ENCODE measurements around the gene AGAP1. TPM values are rescaled to one million over a fixed set of nuclear protein-coding genes. Genes with fewer than 3 reads are reported as not detected.

The AGAP1 gene
- total RNA-seq, 1 donor from 2014 or later, result 18.3 TPM

DNA sequence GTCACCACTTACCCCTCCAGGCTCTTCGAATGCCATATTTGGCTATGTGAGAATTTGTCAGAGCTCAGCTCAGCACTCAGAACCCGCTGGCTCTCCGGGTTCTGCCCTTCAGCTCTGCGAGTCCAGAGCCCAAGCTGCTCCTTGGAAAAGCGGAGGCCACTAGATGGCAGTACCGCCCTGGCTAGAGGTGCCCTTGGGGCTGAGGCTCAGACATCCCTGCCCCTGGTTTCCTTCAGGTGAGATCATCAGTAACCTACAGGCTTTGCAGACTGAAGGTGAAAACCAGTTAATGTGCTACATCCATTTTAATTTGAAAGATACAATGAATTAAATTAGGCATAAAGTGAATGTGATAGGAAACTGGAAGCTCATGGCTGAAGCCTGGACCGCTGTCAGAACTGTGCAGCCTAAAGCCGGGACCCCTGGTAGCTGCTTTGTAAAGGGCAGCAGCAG, 285.6 kb downstream of the AGAP1 start:
- Histone ChIP-seq H3K36me3 (ENCODE audit: control insufficient read depth in 3 of 3, insufficient read depth in 3 of 3, low read length in 3 of 3) (peaks cover 0 to 8% (median 5%) of the 10 kb centered on the region in 3 donors), H3K4me1 (ENCODE audit: control insufficient read depth in 3 of 3, insufficient read depth in 3 of 3, low read length in 3 of 3) (no peaks in the 10 kb centered on the region), H3K9me3 (ENCODE audit: control insufficient read depth in 3 of 3, low read length in 3 of 3) (no peaks in the 10 kb centered on the region)

DNA sequence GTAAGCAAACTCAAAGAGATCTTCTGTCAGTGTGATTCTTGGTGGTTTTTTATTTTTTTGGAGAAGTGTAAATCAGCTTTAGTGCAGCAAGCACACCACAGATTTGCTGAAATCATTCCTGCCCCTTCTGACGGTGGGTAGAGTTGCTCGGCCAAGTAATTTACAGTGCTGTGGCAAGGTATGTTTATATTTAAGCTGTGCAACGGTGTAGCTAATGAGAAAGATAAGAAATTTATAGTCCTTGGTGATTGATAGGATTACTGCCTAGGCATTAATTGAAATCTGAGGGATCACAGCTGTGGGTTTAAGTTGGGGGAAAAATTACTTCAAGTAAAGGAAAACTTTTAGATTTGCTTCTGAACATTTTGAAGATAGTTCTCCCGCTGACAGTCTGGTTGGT, 286.6 kb downstream of the AGAP1 start:
- no peaks in the 10 kb centered on the region for H3K9me3 ChIP-seq (ENCODE audit: control insufficient read depth in 3 of 3, low read length in 3 of 3)
- H3K36me3 ChIP-seq (ENCODE audit: control insufficient read depth in 3 of 3, insufficient read depth in 3 of 3, low read length in 3 of 3), result peaks cover 0 to 5% (median 5%) of the 10 kb centered on the region in 3 donors
- H3K4me3 ChIP-seq (ENCODE audit: low read length in 3 of 3), result no peak overlapping the region
- no peak overlapping the region for H3K9ac ChIP-seq (ENCODE audit: low read depth in 1 of 3, low read length in 3 of 3)
- no peaks in the 10 kb centered on the region for H3K27me3 ChIP-seq (ENCODE audit: control insufficient read depth in 3 of 3, insufficient read depth in 3 of 3, low read length in 3 of 3)
- H3K4me1 ChIP-seq (ENCODE audit: control insufficient read depth in 3 of 3, insufficient read depth in 3 of 3, low read length in 3 of 3), result no peaks in the 10 kb centered on the region
- H3K27ac ChIP-seq (ENCODE audit: low read depth, low read length), result no peak overlapping the region

More for the DNA sequence above, 285.6 kb downstream of the AGAP1 start:
- H3K27ac ChIP-seq (ENCODE audit: low read depth, low read length), result no peak overlapping the region
- no peaks in the 10 kb centered on the region for H3K27me3 ChIP-seq (ENCODE audit: control insufficient read depth in 3 of 3, insufficient read depth in 3 of 3, low read length in 3 of 3)
- no peak overlapping the region for H3K9ac ChIP-seq (ENCODE audit: low read depth in 1 of 3, low read length in 3 of 3)
- no peak overlapping the region for H3K4me3 ChIP-seq (ENCODE audit: low read length in 3 of 3)

DNA sequence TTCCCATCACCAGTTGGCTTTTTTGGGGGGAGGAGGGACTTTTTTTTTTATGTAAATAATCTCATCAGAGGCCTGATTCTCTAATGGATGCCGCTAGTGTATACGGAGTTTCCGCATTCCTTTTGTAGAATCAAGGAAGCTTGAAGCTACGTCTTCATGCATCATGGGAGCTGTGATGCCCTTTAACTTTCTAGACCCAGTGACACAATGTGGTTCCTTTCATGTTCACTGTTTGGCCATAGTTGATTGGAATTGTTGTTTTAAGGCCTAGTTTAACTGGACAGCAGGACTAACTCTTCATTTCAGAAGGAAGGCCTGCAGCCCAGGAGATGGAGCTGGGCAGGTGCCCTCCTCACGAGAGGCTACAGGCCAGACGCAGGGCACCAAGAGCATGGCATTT, 287.9 kb downstream of the AGAP1 start:
- H3K9me3 ChIP-seq (ENCODE audit: control insufficient read depth in 3 of 3, low read length in 3 of 3), result no peaks in the 10 kb centered on the region
- no peaks in the 10 kb centered on the region for H3K4me1 ChIP-seq (ENCODE audit: control insufficient read depth in 3 of 3, insufficient read depth in 3 of 3, low read length in 3 of 3)
- no peak overlapping the region for H3K9ac ChIP-seq (ENCODE audit: low read depth in 1 of 3, low read length in 3 of 3)
- H3K27ac ChIP-seq (ENCODE audit: low read depth, low read length), result no peak overlapping the region
- peaks cover 0 to 7% (median 5%) of the 10 kb centered on the region in 3 donors for H3K36me3 ChIP-seq (ENCODE audit: control insufficient read depth in 3 of 3, insufficient read depth in 3 of 3, low read length in 3 of 3)
- no peaks in the 10 kb centered on the region for H3K27me3 ChIP-seq (ENCODE audit: control insufficient read depth in 3 of 3, insufficient read depth in 3 of 3, low read length in 3 of 3)
- H3K4me3 ChIP-seq (ENCODE audit: low read length in 3 of 3), result no peak overlapping the region

DNA sequence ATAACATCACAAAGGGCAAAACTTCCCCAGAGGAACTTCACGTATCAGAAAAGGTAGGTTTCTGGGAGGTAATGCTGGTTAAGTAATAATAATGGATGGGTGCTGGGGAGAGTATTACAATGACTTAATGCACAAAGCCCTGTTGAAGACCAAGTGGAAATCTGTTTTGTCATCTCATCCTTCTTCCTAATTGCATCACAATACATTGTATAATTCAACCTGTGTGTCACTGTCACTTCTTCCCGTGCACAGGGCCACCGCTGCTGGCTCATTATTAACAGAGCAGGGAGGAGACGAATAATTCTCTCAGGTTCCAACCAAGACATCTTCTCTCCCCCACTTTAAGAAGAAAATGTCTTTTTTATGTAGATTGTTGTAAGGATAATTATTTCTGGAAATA, 290.9 kb downstream of the AGAP1 start:
- Histone ChIP-seq H3K9ac (ENCODE audit: low read depth in 1 of 3, low read length in 3 of 3) (no peak overlapping the region), H3K27me3 (ENCODE audit: control insufficient read depth in 3 of 3, insufficient read depth in 3 of 3, low read length in 3 of 3) (no peaks in the 10 kb centered on the region), H3K27ac (ENCODE audit: low read depth, low read length) (no peak overlapping the region), H3K36me3 (ENCODE audit: control insufficient read depth in 3 of 3, insufficient read depth in 3 of 3, low read length in 3 of 3) (peaks cover 0 to 5% (median 0%) of the 10 kb centered on the region in 3 donors), H3K4me3 (ENCODE audit: low read length in 3 of 3) (no peak overlapping the region), H3K4me1 (ENCODE audit: control insufficient read depth in 3 of 3, insufficient read depth in 3 of 3, low read length in 3 of 3) (no peaks in the 10 kb centered on the region), H3K9me3 (ENCODE audit: control insufficient read depth in 3 of 3, low read length in 3 of 3) (no peaks in the 10 kb centered on the region)

DNA sequence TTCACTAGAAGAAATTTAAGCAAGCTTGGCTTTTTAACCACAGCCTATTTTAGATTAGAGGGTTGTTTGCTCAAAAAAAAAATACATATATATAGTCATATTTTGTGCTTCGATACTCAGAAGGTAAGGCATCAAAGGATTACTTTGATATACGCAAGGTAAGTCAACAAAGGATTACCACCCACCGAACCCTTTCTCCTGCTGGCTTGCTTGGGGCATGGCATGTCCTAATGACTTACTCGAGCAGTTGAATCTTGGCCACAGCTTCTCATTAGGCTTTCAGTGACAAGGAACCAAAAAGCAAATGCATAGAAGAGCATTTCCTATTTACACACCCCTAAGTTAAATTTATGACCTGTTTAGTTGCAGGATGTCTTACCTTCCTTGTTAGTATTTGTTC, 295.7 kb downstream of the AGAP1 start:
- Histone ChIP-seq H3K4me1 (ENCODE audit: control insufficient read depth in 3 of 3, insufficient read depth in 3 of 3, low read length in 3 of 3) (no peaks in the 10 kb centered on the region), H3K9ac (ENCODE audit: low read depth in 1 of 3, low read length in 3 of 3) (no peak overlapping the region), H3K36me3 (ENCODE audit: control insufficient read depth in 3 of 3, insufficient read depth in 3 of 3, low read length in 3 of 3) (peaks cover 0 to 8% (median 0%) of the 10 kb centered on the region in 3 donors), H3K9me3 (ENCODE audit: control insufficient read depth in 3 of 3, low read length in 3 of 3) (no peaks in the 10 kb centered on the region), H3K27ac (ENCODE audit: low read depth, low read length) (no peak overlapping the region), H3K27me3 (ENCODE audit: control insufficient read depth in 3 of 3, insufficient read depth in 3 of 3, low read length in 3 of 3) (no peaks in the 10 kb centered on the region), H3K4me3 (ENCODE audit: low read length in 3 of 3) (no peak overlapping the region)

DNA sequence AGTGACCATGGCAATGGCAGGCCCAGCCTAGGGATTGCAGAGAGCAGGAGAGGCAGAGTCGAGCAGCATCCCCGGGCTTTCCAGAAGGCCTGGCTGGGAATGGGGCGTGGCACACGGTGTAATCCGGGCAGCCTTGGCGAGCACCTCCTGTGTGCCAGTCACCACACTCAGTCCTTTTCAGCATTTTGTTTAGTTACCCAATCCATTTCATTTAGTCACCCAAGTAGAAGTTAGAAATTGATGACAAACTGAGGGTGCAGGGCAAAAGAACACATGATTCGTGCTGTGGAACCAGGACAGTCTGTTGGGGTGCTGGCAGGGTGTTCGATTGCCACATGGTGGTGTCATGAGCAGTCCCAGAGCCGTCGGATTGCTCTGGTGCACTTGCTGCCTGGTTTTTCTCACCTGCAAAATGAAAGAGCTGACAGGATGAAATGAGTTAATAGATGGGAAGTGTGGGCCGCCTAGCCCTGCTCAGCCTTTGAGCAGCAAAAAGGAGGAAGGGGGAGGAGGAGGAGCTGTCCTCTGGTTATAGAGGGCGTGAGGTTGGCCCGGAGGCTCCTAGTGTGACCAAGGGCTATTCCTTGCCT, 299.4 kb downstream of the AGAP1 start:
- no peaks in the 10 kb centered on the region for H3K9me3 ChIP-seq (ENCODE audit: control insufficient read depth in 3 of 3, low read length in 3 of 3)
- no peaks in the 10 kb centered on the region for H3K4me1 ChIP-seq (ENCODE audit: control insufficient read depth in 3 of 3, insufficient read depth in 3 of 3, low read length in 3 of 3)
- no peak overlapping the region for H3K9ac ChIP-seq (ENCODE audit: low read depth in 1 of 3, low read length in 3 of 3)
- H3K27me3 ChIP-seq (ENCODE audit: control insufficient read depth in 3 of 3, insufficient read depth in 3 of 3, low read length in 3 of 3), result no peaks in the 10 kb centered on the region
- H3K4me3 ChIP-seq (ENCODE audit: low read length in 3 of 3), result no peak overlapping the region
- no peak overlapping the region for H3K27ac ChIP-seq (ENCODE audit: low read depth, low read length)
- peaks cover 0 to 10% (median 5%) of the 10 kb centered on the region in 3 donors for H3K36me3 ChIP-seq (ENCODE audit: control insufficient read depth in 3 of 3, insufficient read depth in 3 of 3, low read length in 3 of 3)

DNA sequence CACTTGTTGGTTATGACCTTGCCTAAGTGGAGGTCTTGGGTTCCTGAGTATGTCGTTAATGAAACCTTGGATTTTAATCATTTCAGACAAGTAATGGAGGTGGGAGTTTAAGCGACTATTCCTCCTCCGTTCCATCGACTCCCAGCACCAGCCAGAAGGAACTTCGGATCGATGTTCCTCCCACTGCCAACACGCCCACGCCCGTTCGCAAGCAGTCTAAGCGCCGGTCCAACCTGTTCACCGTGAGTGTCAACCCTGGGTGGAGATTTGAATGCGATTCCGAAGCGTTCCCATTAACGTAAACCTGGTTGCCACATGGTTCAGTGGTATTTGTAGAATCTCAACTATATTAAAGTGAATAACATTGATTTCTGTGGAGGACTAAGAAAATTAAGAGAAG, 305.4 kb downstream of the AGAP1 start:
- Histone ChIP-seq H3K9ac (ENCODE audit: low read depth in 1 of 3, low read length in 3 of 3) (no peak overlapping the region), H3K36me3 (ENCODE audit: control insufficient read depth in 3 of 3, insufficient read depth in 3 of 3, low read length in 3 of 3) (peaks cover 14 to 33% (median 25%) of the 10 kb centered on the region in 3 donors), H3K4me3 (ENCODE audit: low read length in 3 of 3) (no peak overlapping the region), H3K9me3 (ENCODE audit: control insufficient read depth in 3 of 3, low read length in 3 of 3) (no peaks in the 10 kb centered on the region), H3K27ac (ENCODE audit: low read depth, low read length) (no peak overlapping the region), H3K27me3 (ENCODE audit: control insufficient read depth in 3 of 3, insufficient read depth in 3 of 3, low read length in 3 of 3) (no peaks in the 10 kb centered on the region), H3K4me1 (ENCODE audit: control insufficient read depth in 3 of 3, insufficient read depth in 3 of 3, low read length in 3 of 3) (no peaks in the 10 kb centered on the region)

DNA sequence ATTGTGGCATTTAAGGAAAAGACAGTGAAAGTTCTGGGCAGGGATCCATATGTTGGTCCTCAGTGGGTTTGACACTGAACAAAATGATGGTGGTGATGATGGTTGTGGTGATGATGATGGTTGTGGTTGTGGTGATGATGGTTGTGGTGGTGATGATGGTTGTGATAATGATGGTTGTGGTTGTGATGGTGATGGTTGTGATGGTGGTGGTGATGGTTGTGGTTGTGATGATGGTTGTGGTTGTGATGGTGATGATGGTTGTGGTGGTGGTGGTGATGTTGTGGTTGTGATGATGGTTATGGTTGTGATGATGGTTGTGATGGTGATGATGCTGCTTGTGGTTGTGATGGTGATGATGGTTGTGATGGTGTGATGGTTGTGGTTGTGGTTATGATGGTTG, 308.7 kb downstream of the AGAP1 start:
- Histone ChIP-seq H3K4me1 (ENCODE audit: control insufficient read depth in 3 of 3, insufficient read depth in 3 of 3, low read length in 3 of 3) (no peaks in the 10 kb centered on the region), H3K9me3 (ENCODE audit: control insufficient read depth in 3 of 3, low read length in 3 of 3) (no peaks in the 10 kb centered on the region), H3K27ac (ENCODE audit: low read depth, low read length) (no peak overlapping the region), H3K4me3 (ENCODE audit: low read length in 3 of 3) (no peak overlapping the region), H3K27me3 (ENCODE audit: control insufficient read depth in 3 of 3, insufficient read depth in 3 of 3, low read length in 3 of 3) (no peaks in the 10 kb centered on the region), H3K9ac (ENCODE audit: low read depth in 1 of 3, low read length in 3 of 3) (no peak overlapping the region), H3K36me3 (ENCODE audit: control insufficient read depth in 3 of 3, insufficient read depth in 3 of 3, low read length in 3 of 3) (peaks cover 14 to 41% (median 30%) of the 10 kb centered on the region in 3 donors)

DNA sequence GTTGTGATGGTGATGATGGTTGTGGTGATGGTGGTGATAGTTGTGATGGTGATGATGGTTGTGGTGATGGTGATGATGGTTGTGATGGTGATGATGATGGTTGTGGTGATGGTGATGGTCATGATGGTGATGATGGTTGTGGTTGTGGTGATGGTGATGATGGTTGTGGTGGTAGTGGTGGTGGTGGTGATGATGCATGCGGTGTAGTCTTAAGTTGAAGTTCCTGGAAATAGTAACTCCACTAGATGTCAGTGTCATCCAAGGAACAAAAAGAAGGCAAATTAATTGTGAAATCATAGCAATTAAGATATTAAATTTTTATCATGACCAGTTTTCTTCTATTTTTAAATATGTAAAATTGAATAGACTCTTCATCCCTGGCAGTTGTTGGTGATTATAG, 309.2 kb downstream of the AGAP1 start:
- Histone ChIP-seq H3K4me3 (ENCODE audit: low read length in 3 of 3) (no peak overlapping the region), H3K4me1 (ENCODE audit: control insufficient read depth in 3 of 3, insufficient read depth in 3 of 3, low read length in 3 of 3) (no peaks in the 10 kb centered on the region), H3K27ac (ENCODE audit: low read depth, low read length) (no peak overlapping the region), H3K9ac (ENCODE audit: low read depth in 1 of 3, low read length in 3 of 3) (no peak overlapping the region), H3K36me3 (ENCODE audit: control insufficient read depth in 3 of 3, insufficient read depth in 3 of 3, low read length in 3 of 3) (peaks cover 14 to 39% (median 27%) of the 10 kb centered on the region in 3 donors), H3K27me3 (ENCODE audit: control insufficient read depth in 3 of 3, insufficient read depth in 3 of 3, low read length in 3 of 3) (no peaks in the 10 kb centered on the region), H3K9me3 (ENCODE audit: control insufficient read depth in 3 of 3, low read length in 3 of 3) (no peaks in the 10 kb centered on the region)

DNA sequence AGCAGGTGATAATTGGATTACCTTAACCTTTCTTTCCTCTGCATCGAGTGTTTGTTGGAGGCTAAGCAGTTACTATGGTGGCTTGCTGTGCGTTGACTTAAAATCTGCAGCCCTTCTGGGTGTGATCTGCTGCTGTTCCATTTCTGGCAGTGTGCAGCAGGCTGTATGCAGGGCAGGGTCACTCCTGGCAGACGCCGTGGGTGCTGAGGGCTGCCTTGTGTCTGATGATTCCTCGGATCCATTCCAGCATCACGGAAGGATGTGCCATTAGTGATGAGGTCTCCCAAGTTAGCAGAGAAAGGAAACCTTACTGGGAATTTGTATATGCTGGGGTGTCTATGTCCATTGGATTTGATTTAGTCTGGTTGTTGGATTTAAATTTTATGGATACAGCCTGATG, 310.8 kb downstream of the AGAP1 start:
- no peaks in the 10 kb centered on the region for H3K4me1 ChIP-seq (ENCODE audit: control insufficient read depth in 3 of 3, insufficient read depth in 3 of 3, low read length in 3 of 3)
- H3K27me3 ChIP-seq (ENCODE audit: control insufficient read depth in 3 of 3, insufficient read depth in 3 of 3, low read length in 3 of 3), result no peaks in the 10 kb centered on the region
- H3K9me3 ChIP-seq (ENCODE audit: control insufficient read depth in 3 of 3, low read length in 3 of 3), result no peaks in the 10 kb centered on the region
- H3K4me3 ChIP-seq (ENCODE audit: low read length in 3 of 3), result no peak overlapping the region
- no peak overlapping the region for H3K9ac ChIP-seq (ENCODE audit: low read depth in 1 of 3, low read length in 3 of 3)
- peaks cover 15 to 35% (median 26%) of the 10 kb centered on the region in 3 donors for H3K36me3 ChIP-seq (ENCODE audit: control insufficient read depth in 3 of 3, insufficient read depth in 3 of 3, low read length in 3 of 3)
- no peak overlapping the region for H3K27ac ChIP-seq (ENCODE audit: low read depth, low read length)

Measured in skeletal muscle tissue (tissue), 4 donors.